ENCODE measurements around the gene SLC9A5. TPM values are rescaled to one million over a fixed set of nuclear protein-coding genes. Genes with fewer than 3 reads are reported as not detected.

The SLC9A5 gene
- total and polyA plus RNA-seq, 9 of the 15 experiments (the other 6 are each of a cell fraction or from before 2014, with no cell fraction given) = 0.06 to 3.1 (median 1.2) TPM

DNA sequence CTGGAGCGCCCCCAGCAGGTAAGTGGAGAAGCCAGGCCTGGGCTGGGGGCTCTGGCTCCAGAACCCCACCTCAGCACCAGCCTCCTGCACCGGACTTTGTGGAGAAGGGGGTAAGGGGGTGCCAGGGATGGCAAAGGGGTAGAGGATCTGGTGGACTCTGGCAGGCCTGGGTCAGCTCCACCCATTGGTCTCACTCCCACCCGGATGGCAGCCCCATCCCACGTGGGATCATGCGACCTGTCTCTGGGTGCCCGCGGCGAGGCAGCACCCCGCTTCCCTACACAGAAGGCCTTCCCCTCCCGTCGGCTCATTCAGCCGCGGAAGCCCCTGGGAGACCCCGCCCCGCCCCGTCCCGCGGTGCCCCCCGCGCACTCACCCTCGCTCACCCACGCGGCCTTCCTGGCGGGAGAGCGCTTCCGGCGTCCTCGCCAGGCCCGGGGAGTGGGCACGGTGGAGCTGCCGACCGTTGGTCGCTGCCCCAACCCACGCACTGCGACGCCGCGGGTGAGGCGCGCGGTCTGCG lies 30.1 kb downstream of the SLC9A5 start (continued):
- TF ChIP-seq ZNF134 (CRISPR knock-in tag; conservative IDR thresholded peaks at IDR 0.05) (no peak), SAP30 (IDR thresholded peaks at IDR 0.05; ENCODE audit: borderline replicate concordance, insufficient read depth, low read depth, low read length, poor library complexity, severe bottlenecking) (peak; percentile 81), CHD4 (IDR thresholded peaks at IDR 0.05; ENCODE audit: insufficient read depth, insufficient replicate concordance, low read depth, low read length, poor library complexity, severe bottlenecking) (no peak), SRSF3 (IDR thresholded peaks at IDR 0.05; ENCODE audit: insufficient read depth, low read length) (no peak), RNF2 (IDR thresholded peaks at IDR 0.05) (no peak), ZNF239 (CRISPR knock-in tag; IDR thresholded peaks at IDR 0.05) (no peak), RAD21 (CRISPR knock-in tag; conservative IDR thresholded peaks at IDR 0.05 in 1 of 2, IDR thresholded peaks at IDR 0.05 in 1 of 2) (peak; percentile 70 to 85; a peak in 3 of 4 replicates), CC2D1A (IDR thresholded peaks at IDR 0.05) (0 out of 2 replicates have a peak, but pooled peaks have one; percentile 1), TAF1 (IDR thresholded peaks at IDR 0.05; ENCODE audit: control insufficient read depth, extremely low read depth, insufficient read depth, low read length, severe bottlenecking) (no peak)
- TF ChIP-seq, protein P1, sequence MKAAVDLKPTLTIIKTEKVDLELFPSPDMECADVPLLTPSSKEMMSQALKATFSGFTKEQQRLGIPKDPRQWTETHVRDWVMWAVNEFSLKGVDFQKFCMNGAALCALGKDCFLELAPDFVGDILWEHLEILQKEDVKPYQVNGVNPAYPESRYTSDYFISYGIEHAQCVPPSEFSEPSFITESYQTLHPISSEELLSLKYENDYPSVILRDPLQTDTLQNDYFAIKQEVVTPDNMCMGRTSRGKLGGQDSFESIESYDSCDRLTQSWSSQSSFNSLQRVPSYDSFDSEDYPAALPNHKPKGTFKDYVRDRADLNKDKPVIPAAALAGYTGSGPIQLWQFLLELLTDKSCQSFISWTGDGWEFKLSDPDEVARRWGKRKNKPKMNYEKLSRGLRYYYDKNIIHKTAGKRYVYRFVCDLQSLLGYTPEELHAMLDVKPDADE (conservative IDR thresholded peaks at IDR 0.05; ENCODE audit: control insufficient read depth, low read depth, low read length) = peak; percentile 55; the same call in 1 of the 2 replicates
- TF ChIP-seq, protein P2, sequence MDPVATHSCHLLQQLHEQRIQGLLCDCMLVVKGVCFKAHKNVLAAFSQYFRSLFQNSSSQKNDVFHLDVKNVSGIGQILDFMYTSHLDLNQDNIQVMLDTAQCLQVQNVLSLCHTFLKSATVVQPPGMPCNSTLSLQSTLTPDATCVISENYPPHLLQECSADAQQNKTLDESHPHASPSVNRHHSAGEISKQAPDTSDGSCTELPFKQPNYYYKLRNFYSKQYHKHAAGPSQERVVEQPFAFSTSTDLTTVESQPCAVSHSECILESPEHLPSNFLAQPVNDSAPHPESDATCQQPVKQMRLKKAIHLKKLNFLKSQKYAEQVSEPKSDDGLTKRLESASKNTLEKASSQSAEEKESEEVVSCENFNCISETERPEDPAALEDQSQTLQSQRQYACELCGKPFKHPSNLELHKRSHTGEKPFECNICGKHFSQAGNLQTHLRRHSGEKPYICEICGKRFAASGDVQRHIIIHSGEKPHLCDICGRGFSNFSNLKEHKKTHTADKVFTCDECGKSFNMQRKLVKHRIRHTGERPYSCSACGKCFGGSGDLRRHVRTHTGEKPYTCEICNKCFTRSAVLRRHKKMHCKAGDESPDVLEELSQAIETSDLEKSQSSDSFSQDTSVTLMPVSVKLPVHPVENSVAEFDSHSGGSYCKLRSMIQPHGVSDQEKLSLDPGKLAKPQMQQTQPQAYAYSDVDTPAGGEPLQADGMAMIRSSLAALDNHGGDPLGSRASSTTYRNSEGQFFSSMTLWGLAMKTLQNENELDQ (CRISPR knock-in tag; IDR thresholded peaks at IDR 0.05; ENCODE audit: borderline replicate concordance) = no peak

All from K562 (cell line).